OCI-LY7 (cell line): ENCODE data around the gene SERINC5.

Source experiments
- CTCF ChIP-seq: fragments of 200-600 bp; sonication (generic); conservative IDR thresholded peaks from 2 replicates; pipeline ENCODE4 v1.5.1; 2014; ENCODE audit warnings: mild to moderate bottlenecking, antibody characterized with exemption, low read length, moderate library complexity, mixed read lengths
- EZH2phosphoT487 ChIP-seq: fragments of 200-600 bp; sonication (generic); IDR thresholded peaks from 2 replicates; pipeline ENCODE4 v1.6.1; 2018; ENCODE audit warnings: low read depth, borderline replicate concordance, mild to moderate bottlenecking, mixed run types, antibody characterized with exemption, low read length, moderate library complexity, mixed read lengths

GRCh38 chr5:80248378-80248777, 7.5 kb downstream of the SERINC5 start:
- TF ChIP-seq CTCF (no peak), EZH2phosphoT487 (no peak)
